NCI-H748 (cell line): ENCODE data around the gene DCDC2C.

ENCODE experiments used
- DNase-seq: peaks from one replicate; lab custom pipeline; 2025; ENCODE audit not compliant: unreplicated experiment; lab: John Stamatoyannopoulos, UW

The DCDC2C gene

GRCh38 chr2:3769766-3770165 lies 66.4 kb downstream of the DCDC2C start:
- no peak for DNase-seq

GRCh38 chr2:3770724-3771415 lies 67.5 kb downstream of the DCDC2C start:
- no peak for DNase-seq

- no peak for DNase-seq
Observed at GRCh38 chr2:3771576-3771975, 68.2 kb downstream of the DCDC2C start.

GRCh38 chr2:3774336-3774735 lies 71.0 kb downstream of the DCDC2C start:
- DNase-seq, result no peak

DNA sequence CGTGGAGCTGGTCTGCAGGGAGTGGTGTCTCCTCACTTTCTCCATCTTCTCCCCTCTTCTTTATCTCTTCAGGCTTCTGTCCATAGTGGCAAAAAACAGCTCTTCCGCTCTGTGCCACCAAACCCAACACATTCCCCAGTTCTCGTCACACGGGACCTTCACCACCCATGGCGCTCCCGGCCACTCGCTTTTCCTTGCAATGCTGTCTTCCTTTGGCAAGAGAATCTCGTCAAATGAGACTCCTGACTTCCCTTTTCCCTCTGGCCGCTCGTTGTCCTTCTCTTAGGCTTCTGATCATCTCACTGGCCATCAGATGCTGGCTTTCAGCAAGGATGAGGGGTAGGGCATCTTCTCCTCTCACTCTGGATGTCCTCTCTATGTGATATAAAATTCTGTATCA lies 72.9 kb downstream of the DCDC2C start:
- no peak for DNase-seq

- no peak for DNase-seq
Observed at GRCh38 chr2:3777966-3778365, 74.6 kb downstream of the DCDC2C start.

DNA sequence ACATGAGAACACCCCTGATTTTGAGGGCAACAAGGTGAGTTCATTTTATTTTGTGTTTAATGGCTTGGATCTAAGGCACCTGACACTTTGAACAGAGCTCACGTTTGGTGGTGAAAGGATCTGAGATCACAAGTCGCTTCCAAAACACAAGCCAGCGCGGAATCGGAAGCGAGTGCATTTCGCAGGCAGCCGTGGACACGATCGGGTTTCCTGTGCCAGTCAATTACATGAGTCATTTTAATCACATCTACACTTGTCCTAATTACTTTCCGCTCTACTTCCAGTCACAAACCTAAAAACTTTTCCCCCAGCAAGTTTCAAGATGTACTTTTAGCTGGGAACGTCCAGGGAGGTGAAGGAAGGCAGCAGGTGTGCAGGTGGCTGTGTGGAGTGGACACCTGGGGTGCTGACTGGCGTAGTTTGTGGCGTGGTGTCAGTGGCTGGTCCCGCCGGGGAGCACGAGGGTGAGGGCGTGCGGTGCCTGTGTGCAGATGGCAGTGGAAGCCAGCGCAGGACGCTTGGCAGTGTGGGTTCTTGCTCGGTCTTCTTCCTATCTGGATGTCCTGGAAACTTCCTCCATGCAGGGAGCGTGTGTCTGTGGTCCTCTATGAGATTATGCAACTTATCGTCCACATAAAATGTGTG lies 75.6 kb downstream of the DCDC2C start:
- peak; percentile 49 for DNase-seq

- peak; percentile 16 for DNase-seq
Observed at GRCh38 chr2:3779496-3780049, 76.2 kb downstream of the DCDC2C start.

DNA sequence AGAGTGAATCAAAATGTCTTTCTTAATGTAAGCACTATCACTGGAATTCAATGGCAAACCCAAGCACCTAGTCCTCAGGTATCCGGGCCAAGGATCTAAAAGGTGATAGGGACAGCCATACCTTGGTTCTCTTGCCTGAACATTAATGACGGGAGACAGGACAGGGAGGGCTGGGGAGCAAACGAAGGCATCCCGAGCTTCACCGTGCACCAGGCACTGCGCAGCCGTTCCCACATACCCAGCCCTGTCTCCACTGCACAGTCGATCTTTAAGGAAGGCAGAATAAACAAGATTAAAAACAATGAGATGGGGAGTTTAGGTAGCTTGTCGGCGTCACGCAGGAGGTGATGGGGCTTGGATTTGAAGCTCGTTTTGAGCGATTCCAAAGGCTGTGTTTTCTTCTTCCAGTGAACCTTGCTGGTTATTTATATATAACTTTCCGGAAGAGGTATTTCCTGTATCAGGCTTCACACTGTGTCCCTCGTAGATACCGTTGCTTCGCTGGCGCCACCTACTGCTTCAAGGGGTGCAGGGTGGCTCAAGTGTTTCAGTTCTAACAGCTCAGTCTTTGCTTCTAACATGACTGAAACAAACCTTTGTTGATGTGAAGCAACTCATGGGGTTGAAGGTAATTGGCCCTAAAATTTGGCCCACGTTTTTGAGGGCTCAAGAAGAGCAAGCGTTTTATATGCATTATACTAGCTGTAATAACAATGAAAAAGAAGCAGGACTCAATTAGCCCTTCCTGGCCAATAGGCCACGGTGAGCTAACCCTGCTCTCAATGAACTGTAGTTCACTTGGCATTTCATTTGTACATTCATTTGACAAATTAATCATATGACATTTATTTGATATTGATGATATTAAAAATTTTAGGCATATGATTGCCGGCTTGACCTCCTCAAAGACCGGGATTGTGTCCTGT lies 77.4 kb downstream of the DCDC2C start:
- DNase-seq, result peak; percentile 86

GRCh38 chr2:3784731-3785130 lies 81.4 kb downstream of the DCDC2C start:
- no peak for DNase-seq

DNA sequence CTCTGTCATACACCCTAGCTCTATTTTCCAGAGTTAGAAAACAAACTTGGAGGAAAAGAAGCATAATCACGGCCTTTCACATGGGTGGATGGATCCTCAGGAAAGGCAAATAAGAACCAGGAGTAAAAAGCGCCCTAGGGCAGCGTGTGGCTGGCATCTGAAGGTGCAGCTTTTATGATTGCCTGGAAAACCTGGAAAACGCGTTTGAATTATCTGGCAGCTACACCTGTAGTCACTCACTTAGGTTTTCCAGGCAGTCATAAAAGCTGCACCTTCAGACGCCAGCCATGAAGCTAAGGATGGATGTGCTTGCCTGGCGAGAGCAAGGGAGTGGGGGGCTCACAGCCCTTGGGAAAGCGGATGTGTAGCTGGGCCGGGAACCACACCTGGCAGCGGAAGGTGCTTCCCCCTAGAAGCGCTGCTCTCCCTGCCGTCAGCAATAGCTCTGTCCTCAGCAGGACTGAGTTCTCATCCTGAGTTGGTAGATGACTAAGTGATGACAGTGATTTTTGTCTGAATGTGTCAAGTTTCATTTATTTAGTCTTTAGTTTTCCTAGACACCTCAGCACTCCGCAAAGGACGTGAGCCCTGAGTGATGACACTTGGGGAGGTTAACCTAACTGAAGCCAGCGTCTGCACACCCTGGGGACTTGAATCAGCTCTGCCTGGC lies 82.0 kb downstream of the DCDC2C start:
- DNase-seq, result peak; percentile 15

DNA sequence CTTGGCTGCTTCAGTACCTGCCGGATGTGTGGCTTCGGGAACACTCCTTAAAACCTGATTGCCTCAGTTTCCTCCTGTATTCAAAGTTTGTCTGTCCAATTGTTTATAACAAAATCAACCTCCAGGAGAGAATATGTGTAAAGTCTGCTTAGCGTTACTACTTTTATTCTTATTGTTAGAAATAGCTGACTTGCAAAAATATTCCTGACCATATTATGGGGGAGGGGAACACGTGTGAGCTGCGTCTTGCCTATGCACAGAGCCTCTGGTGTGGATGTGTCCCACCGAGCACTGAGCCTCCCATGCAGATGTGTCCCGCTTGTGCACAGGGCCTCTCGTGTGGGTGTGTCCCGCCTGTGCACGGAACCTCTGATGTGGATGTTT lies 82.5 kb downstream of the DCDC2C start:
- no peak for DNase-seq

DNA sequence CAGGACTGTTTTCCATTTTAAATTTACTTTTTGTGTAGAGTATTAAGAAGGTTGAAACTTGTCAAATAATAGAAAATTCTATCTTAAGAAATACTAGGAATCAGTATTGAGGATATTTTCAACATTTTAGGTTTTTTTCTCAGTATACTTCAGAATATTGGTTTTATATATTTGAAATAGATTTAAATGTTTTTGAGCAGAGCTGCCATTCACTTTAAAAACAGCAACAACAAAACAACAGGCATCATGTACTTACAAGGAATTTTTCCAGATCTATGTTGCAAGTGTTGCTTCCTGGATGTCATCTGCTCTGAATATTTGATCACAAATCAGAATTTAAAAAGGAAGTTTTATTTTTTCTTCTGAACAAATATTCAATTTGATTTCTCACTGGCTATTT lies 84.4 kb downstream of the DCDC2C start:
- DNase-seq, result no peak

GRCh38 chr2:3789256-3789655 lies 85.9 kb downstream of the DCDC2C start:
- DNase-seq, result no peak

DNA sequence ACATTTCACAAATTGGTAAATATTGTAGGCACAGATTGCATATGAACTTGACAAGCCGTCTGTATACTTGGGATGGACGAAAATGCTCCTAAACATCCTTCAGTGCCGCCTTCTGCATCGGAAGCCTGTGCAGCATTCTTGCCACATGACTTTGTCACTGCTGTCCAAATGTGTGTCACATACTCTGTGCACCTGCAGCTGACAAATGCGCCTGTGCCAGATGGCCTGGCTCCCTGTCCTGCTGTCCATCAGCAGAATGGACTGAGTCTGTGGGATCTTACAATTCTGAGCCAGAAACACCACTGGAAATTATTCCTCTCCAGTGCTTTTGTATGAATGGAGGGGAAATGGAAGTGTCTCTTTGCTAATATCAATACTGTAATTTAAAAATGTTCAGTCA lies 89.9 kb downstream of the DCDC2C start:
- DNase-seq, result no peak

GRCh38 chr2:3801506-3801905 lies 98.1 kb downstream of the DCDC2C start:
- DNase-seq, result no peak

GRCh38 chr2:3805201-3805939 lies 102.0 kb downstream of the DCDC2C start:
- peak; percentile 54 for DNase-seq

- DNase-seq, result no peak
Observed at GRCh38 chr2:3806168-3806567, 102.8 kb downstream of the DCDC2C start.

DNA sequence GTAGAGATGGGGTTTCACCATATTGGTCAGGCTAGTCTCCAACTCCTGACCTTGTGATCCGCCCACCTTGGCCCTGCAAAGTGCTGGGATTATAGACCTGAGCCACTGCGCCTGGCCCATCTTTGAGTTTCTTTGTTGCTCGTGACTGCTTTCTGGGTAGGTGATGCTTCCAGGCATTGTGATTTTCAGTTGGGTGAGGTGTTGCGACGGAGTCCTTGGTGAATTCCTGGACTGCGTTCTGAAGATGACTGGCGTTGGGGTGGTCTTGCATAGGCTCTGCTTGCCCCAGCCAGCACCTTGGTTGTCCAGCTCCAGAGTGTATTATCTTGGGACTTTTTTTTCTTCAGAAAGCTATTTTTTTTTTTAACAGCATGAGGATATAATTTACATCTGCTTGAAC lies 103.4 kb downstream of the DCDC2C start:
- DNase-seq, result no peak

- DNase-seq, result no peak
Observed at GRCh38 chr2:3807853-3808252, 104.5 kb downstream of the DCDC2C start.
